K562 (cell line): Measurements from ENCODE around the gene INCENP. TPM values are rescaled to one million over a fixed set of nuclear protein-coding genes. Genes with fewer than 3 reads are reported as not detected.

Source experiments
- ATF1 ChIP-seq, 2 experiments: fragments of 450-650 bp in 1 of 2; IDR thresholded peaks; 2 replicates each; pipeline ENCODE4 v1.6.1; 2016; ENCODE audit warnings: missing compliant biosample characterization in 1 of 2, missing genetic modification characterization in 1 of 2
- HDAC2 ChIP-seq: fragments of 450-650 bp; IDR thresholded peaks from 2 replicates; pipeline ENCODE4 v1.6.1; 2016; ENCODE audit warnings: mild to moderate bottlenecking
- POLR3A ChIP-seq: IDR thresholded peaks from 2 replicates; pipeline ENCODE4 v1.6.1; 2011; ENCODE audit warnings: borderline replicate concordance, mild to moderate bottlenecking, moderate library complexity; ENCODE audit not compliant: insufficient read length, insufficient read depth; ENCODE audit errors: extremely low read depth
- RERE ChIP-seq: sonication (generic); formaldehyde crosslinking; IDR thresholded peaks from 2 replicates; pipeline ENCODE4 v1.8.0; 2023; ENCODE audit warnings: missing genetic modification reagents, mild to moderate bottlenecking, borderline replicate concordance
- SREBF1 ChIP-seq: fragments of 150-350 bp; IDR thresholded peaks from 2 replicates; pipeline ENCODE4 v1.6.1; 2014; ENCODE audit warnings: antibody characterized with exemption, low read depth, low read length, borderline replicate concordance
- ZNF239 ChIP-seq: fragments of 250-450 bp; sonication (Bioruptor Pico); IDR thresholded peaks from 2 replicates; pipeline ENCODE4 v1.4.0; 2020; ENCODE audit warnings: mild to moderate bottlenecking
- ZNF507 ChIP-seq: conservative IDR thresholded peaks from 2 replicates; pipeline ENCODE4 v1.6.1; 2017; ENCODE audit warnings: missing genetic modification characterization, missing compliant biosample characterization
- polyA plus RNA-seq, 8 experiments: library from polyadenylated mRNA; depleted of rRNA in 4 of 8; stranded (reverse) in 5 of 8; unstranded in 3 of 8; fragments of >200 nt; fragmentation: Nextera tagmentation in 2 of 8; fragmentation: Illumina TruSeq in 1 of 8; extraction: Ambion mirVana in 2 of 8; extraction: Trizol in 1 of 8; gene quantifications; 2 replicates each; pipeline versions ENCODE4 v1.2.1 to v1.2.3, GENCODE V29; 2011 to 2014; ENCODE audit warnings: inconsistent platforms in 1 of 8, missing spikeins in 1 of 8
- total RNA-seq, 7 experiments: library from RNA; depleted of rRNA in 6 of 7; stranded (reverse); fragments of >200 nt in 6 of 7; fragmentation: Illumina TruSeq in 2 of 7; extraction: Trizol in 2 of 7; gene quantifications; 2 replicates each; pipeline versions ENCODE4 v1.2.1 to v1.2.3, GENCODE V29; 2011 to 2021; ENCODE audit warnings: low replicate concordance in 1 of 7
- TF ChIP-seq, protein P1 (sequence below): fragments of 250-450 bp; sonication (Bioruptor Pico); IDR thresholded peaks from 2 replicates; pipeline ENCODE4 v1.5.0; 2020; ENCODE audit warnings: mild to moderate bottlenecking, borderline replicate concordance
- TF ChIP-seq, protein P2 (sequence below), 2 experiments: fragments of 450-650 bp; IDR thresholded peaks; 2 replicates each; pipeline ENCODE4 v1.6.1; 2016; ENCODE audit warnings: mild to moderate bottlenecking in 2 of 2, borderline replicate concordance in 1 of 2, low read depth in 1 of 2, moderate library complexity in 1 of 2

Gene INCENP
- total and polyA plus RNA-seq, 9 of the 15 experiments (the other 6 are each of a cell fraction or from before 2014, with no cell fraction given), result 1.1 to 97.9 (median 28.2) TPM

- TF ChIP-seq, protein P1, sequence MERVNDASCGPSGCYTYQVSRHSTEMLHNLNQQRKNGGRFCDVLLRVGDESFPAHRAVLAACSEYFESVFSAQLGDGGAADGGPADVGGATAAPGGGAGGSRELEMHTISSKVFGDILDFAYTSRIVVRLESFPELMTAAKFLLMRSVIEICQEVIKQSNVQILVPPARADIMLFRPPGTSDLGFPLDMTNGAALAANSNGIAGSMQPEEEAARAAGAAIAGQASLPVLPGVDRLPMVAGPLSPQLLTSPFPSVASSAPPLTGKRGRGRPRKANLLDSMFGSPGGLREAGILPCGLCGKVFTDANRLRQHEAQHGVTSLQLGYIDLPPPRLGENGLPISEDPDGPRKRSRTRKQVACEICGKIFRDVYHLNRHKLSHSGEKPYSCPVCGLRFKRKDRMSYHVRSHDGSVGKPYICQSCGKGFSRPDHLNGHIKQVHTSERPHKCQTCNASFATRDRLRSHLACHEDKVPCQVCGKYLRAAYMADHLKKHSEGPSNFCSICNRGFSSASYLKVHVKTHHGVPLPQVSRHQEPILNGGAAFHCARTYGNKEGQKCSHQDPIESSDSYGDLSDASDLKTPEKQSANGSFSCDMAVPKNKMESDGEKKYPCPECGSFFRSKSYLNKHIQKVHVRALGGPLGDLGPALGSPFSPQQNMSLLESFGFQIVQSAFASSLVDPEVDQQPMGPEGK (CRISPR knock-in tag), result no peak
- TF ChIP-seq HDAC2, result peak; percentile 93
- no peak for TF ChIP-seq POLR3A
- no peak for TF ChIP-seq ZNF507
- no peak for TF ChIP-seq SREBF1
- TF ChIP-seq ATF1 (CRISPR knock-in tag; IDR thresholded peaks at IDR 0.05), result no peak
- no peak for TF ChIP-seq ATF1 (tag; IDR thresholded peaks at IDR 0.05)
- TF ChIP-seq, protein P2, sequence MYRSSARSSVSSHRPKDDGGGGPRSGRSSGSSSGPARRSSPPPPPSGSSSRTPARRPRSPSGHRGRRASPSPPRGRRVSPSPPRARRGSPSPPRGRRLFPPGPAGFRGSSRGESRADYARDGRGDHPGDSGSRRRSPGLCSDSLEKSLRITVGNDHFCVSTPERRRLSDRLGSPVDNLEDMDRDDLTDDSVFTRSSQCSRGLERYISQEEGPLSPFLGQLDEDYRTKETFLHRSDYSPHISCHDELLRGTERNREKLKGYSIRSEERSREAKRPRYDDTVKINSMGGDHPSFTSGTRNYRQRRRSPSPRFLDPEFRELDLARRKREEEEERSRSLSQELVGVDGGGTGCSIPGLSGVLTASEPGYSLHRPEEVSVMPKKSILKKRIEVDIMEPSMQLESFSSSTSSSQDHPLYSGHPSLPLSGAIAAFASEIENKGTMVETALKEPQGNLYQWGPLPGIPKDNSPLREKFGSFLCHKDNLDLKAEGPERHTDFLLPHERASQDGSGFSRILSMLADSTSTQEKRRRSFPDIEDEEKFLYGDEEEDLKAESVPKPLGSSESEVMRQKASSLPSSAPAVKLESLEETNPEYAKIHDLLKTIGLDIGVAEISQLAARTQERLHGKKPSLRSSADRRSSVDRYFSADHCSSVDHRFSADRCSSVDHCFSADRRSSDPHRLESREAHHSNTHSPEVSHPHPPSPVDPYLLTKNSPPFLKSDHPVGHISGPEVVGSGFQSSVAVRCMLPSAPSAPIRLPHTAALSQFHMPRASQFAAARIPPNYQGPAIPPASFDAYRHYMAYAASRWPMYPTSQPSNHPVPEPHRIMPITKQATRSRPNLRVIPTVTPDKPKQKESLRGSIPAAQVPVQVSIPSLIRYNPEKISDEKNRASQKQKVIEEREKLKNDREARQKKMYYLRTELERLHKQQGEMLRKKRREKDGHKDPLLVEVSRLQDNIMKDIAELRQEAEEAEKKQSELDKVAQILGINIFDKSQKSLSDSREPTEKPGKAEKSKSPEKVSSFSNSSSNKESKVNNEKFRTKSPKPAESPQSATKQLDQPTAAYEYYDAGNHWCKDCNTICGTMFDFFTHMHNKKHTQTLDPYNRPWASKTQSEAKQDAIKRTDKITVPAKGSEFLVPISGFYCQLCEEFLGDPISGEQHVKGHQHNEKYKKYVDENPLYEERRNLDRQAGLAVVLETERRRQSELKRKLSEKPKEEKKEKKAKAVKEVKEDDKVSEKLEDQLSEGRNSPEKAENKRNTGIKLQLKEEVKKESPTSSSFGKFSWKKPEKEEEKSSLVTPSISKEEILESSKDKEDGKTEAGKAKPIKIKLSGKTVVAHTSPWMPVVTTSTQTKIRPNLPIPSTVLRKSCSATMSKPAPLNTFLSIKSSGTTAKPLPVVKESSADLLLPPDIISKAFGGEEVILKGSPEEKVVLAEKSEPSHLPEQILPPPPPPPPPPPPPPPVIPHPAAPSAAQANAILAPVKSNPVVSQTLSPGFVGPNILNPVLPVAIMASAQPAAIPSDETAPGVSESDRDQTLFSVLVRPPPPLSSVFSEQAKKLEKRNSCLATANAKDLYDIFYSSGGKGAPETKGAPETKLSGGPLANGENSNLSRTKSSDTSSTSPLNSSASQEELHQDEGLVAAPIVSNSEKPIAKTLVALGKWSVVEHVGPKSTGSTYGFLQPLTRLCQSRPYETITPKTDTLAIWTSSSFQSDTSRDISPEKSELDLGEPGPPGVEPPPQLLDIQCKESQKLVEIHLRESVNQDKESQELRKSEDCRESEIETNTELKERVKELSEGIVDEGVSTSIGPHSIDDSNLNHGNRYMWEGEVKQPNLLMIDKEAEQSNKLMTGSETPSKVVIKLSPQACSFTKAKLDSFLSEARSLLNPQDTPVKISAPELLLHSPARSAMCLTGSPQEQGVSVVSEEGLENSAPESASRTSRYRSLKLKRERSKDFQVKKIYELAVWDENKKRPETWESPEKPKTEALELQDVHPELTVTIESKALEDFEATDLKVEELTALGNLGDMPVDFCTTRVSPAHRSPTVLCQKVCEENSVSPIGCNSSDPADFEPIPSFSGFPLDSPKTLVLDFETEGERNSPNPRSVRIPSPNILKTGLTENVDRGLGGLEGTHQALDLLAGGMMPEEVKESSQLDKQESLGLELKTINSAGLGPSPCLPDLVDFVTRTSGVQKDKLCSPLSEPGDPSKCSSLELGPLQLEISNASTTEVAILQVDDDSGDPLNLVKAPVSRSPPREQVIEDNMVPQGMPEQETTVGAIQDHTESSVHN (IDR thresholded peaks at IDR 0.05; ENCODE audit: borderline replicate concordance in 1 of 2, low read depth in 1 of 2), result no peak
- TF ChIP-seq ZNF239 (CRISPR knock-in tag), result no peak
- no peak for TF ChIP-seq RERE (CRISPR knock-in tag)
Measured at GRCh38 chr11:62108971-62109404, 14.8 kb upstream of the INCENP start (continued).
